Measurements from ENCODE around the gene CTRB1. TPM values are rescaled to one million over a fixed set of nuclear protein-coding genes. Genes with fewer than 3 reads are reported as not detected.

CTRB1 gene
- total and polyA plus RNA-seq, 2 of the 8 experiments (the other 6 are each of a cell fraction or from before 2014, with no cell fraction given): not detected

DNA sequence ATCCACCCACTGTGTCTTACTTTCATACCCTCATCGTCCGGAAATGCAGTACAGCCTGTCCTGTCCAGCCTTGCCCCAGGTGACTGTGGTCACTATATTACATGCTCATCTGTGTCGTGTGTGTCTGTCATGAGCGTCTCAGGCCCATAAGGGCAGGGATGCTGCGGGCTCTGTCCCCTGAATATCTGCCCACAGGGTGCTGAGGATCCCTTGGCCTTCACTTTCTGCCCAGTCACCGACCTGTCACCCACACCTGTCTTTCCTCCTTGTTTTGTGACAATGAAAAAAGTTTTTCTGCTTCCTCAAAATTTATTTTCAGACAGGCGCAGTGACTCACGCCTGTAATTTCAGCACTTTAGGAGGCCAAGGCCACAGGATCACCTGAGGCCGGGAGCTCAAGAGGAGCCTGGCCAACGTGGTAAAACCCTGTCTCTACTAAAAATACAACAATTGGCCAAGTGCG is 1.4 kb upstream of the CTRB1 start:
- Histone ChIP-seq H2BK15ac (ENCODE audit: low read length) (peak overlapping the region; percentile 46; the same call in 1 of the 2 replicates), H4K20me1 (replicated peaks in 1 of 2; ENCODE audit: control insufficient read depth in 1 of 2, insufficient read depth in 2 of 2, low read length in 2 of 2) (no peaks in the 10 kb centered on the region), H4K8ac (ENCODE audit: extremely low read depth, insufficient read depth, low read length) (peak overlapping the region; percentile 25; the same call in 1 of the 2 replicates), H3K4me2 (ENCODE audit: insufficient read depth in 1 of 2, low read depth in 2 of 2, low read length in 2 of 2) (no peak overlapping the region), H2AFZ (ENCODE audit: low read length) (no peak overlapping the region), H3K4ac (replicated peaks; ENCODE audit: insufficient read length, low read depth, low read length) (no peak overlapping the region), H3K23me2 (ENCODE audit: low read depth, low read length) (no peaks in the 10 kb centered on the region), H3K79me2 (ENCODE audit: control insufficient read depth in 1 of 2, insufficient read depth in 2 of 2, low read length in 2 of 2) (no peaks in the 10 kb centered on the region), H3K9me3 (ENCODE audit: insufficient read depth in 2 of 2, low read depth in 1 of 2, low read length in 1 of 2) (no peaks in the 10 kb centered on the region), H3K4me3 (ENCODE audit: extremely low read depth in 1 of 4, insufficient read depth in 2 of 4, low read depth in 3 of 4, low read length in 4 of 4) (no peak overlapping the region), H2BK5ac (ENCODE audit: low read depth, low read length) (no peak overlapping the region), H3K18ac (ENCODE audit: extremely low read depth, low read length) (no peak overlapping the region), H3K79me1 (ENCODE audit: low read depth, low read length) (no peaks in the 10 kb centered on the region), H3K36me3 (ENCODE audit: control insufficient read depth in 2 of 4, insufficient read depth in 4 of 4, low read length in 3 of 4) (no peaks in the 10 kb centered on the region), H3K4me1 (replicated peaks in 1 of 4; ENCODE audit: control insufficient read depth in 3 of 4, insufficient read depth in 4 of 4, low read length in 3 of 4) (no peaks in the 10 kb centered on the region), H2BK12ac (ENCODE audit: low read depth, low read length) (no peak overlapping the region), H4K91ac (replicated peaks; ENCODE audit: insufficient read length, low read length) (no peak overlapping the region), H3K27me3 (replicated peaks in 1 of 4; ENCODE audit: control insufficient read depth in 3 of 4, extremely low read depth in 1 of 4, insufficient read depth in 3 of 4, low read length in 3 of 4) (no peaks in the 10 kb centered on the region), H3K23ac (ENCODE audit: insufficient read length) (no peak overlapping the region), H2BK120ac (replicated peaks; ENCODE audit: low read depth, low read length) (no peak overlapping the region), H3K9ac (replicated peaks in 1 of 4; ENCODE audit: extremely low read depth in 1 of 4, low read depth in 3 of 4, low read length in 3 of 4) (no peak overlapping the region), H3K14ac (ENCODE audit: insufficient read length) (no peak overlapping the region), H2AK5ac (ENCODE audit: low read depth, low read length) (no peak overlapping the region), H3K27ac (ENCODE audit: low read depth, low read length) (no peak overlapping the region), H2BK20ac (ENCODE audit: low read length) (no peak overlapping the region), H3K56ac (replicated peaks; ENCODE audit: insufficient read length, low read depth, low read length) (no peak overlapping the region), H4K5ac (ENCODE audit: insufficient read length, low read depth, low read length) (no peak overlapping the region)
- ChIA-PET CTCF (ENCODE audit: partially characterized antibody) (interaction anchor here (1.2 to 15.0 kb wide), 4 partner anchors 9 to 424 kb away, joined by 3 to 157 read pairs (median 7); no protein-coding TSS in a partner anchor), POLR2A (ENCODE audit: partially characterized antibody) (interaction anchor here (1.1 kb wide), 1 partner anchor 299 kb away, joined by 3 read pairs; no protein-coding TSS in a partner anchor)
- DNase-seq (ENCODE audit: low read depth in 1 of 2, low spot score in 2 of 2): no peak
- 94% methylated on average over 11 of the region's 11 CpGs; no CpG with 5 or more reads in 1 of the 2 experiments for WGBS, 2 experiments (ENCODE audit: extremely low coverage in 1 of 2, insufficient coverage in 1 of 2, insufficient read length in 1 of 2, insufficient replicate concordance in 2 of 2, low coverage in 1 of 2, low lambda C conversion rate in 2 of 2, missing lambda C conversion rate in 1 of 2)
- FAIRE-seq: no peak
- TF ChIP-seq BRCA1 (IDR thresholded peaks at IDR 0.05; ENCODE audit: low read depth, low read length) (no peak), SRF (IDR thresholded peaks at IDR 0.05; ENCODE audit: low read depth, low read length) (no peak), RFX5 (IDR thresholded peaks at IDR 0.05; ENCODE audit: borderline replicate concordance, low read depth, low read length) (no peak), KDM1A (IDR thresholded peaks at IDR 0.05; ENCODE audit: borderline replicate concordance, low read length) (no peak), POLR2A (IDR thresholded peaks at IDR 0.05; ENCODE audit: control extremely low read depth in 1 of 2, low read depth in 2 of 2, low read length in 2 of 2) (no peak), SAP30 (IDR thresholded peaks at IDR 0.05; ENCODE audit: insufficient read depth, insufficient replicate concordance, low read length) (no peak), BACH1 (IDR thresholded peaks at IDR 0.05; ENCODE audit: low read length) (no peak), CBX8 (IDR thresholded peaks at IDR 0.05; ENCODE audit: borderline replicate concordance, low read depth, low read length) (no peak), KDM4A (IDR thresholded peaks at IDR 0.05; ENCODE audit: low read depth, low read length, severe bottlenecking) (no peak), CHD2 (IDR thresholded peaks at IDR 0.05; ENCODE audit: low read length) (no peak), SIRT6 (IDR thresholded peaks at IDR 0.05; ENCODE audit: low read length) (no peak)
- TF ChIP-seq, protein P1, sequence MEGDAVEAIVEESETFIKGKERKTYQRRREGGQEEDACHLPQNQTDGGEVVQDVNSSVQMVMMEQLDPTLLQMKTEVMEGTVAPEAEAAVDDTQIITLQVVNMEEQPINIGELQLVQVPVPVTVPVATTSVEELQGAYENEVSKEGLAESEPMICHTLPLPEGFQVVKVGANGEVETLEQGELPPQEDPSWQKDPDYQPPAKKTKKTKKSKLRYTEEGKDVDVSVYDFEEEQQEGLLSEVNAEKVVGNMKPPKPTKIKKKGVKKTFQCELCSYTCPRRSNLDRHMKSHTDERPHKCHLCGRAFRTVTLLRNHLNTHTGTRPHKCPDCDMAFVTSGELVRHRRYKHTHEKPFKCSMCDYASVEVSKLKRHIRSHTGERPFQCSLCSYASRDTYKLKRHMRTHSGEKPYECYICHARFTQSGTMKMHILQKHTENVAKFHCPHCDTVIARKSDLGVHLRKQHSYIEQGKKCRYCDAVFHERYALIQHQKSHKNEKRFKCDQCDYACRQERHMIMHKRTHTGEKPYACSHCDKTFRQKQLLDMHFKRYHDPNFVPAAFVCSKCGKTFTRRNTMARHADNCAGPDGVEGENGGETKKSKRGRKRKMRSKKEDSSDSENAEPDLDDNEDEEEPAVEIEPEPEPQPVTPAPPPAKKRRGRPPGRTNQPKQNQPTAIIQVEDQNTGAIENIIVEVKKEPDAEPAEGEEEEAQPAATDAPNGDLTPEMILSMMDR (IDR thresholded peaks at IDR 0.05; ENCODE audit: control extremely low read depth in 1 of 3, insufficient read depth in 1 of 3, low read depth in 1 of 3, low read length in 3 of 3): no peak
